Measurements from ENCODE around the gene ENPP3.

- TF ChIP-seq TCF12 (IDR thresholded peaks at IDR 0.05; ENCODE audit: low read depth, low read length) (no peak), EZH2 (IDR thresholded peaks at IDR 0.05; ENCODE audit: borderline replicate concordance, control insufficient read depth, low read depth, low read length) (no peak), HCFC1 (IDR thresholded peaks at IDR 0.05; ENCODE audit: low read length) (no peak), ETV6 (conservative IDR thresholded peaks at IDR 0.05 in 1 of 2, IDR thresholded peaks at IDR 0.05 in 1 of 2; ENCODE audit: borderline replicate concordance in 1 of 2, low read depth in 1 of 2) (no peak), PKNOX1 (IDR thresholded peaks at IDR 0.05) (no peak), REST (IDR thresholded peaks at IDR 0.05; ENCODE audit: low read depth, low read length) (no peak), SPI1 (IDR thresholded peaks at IDR 0.05; ENCODE audit: borderline replicate concordance, insufficient read depth, low read depth, low read length) (no peak)
Measured at GRCh38 chr6:131638013-131638412, 911 bp downstream of the ENPP3 start.

Data from GM12878 (cell line).